ENCODE measurements around the gene MAP2K5.

MAP2K5 gene

GRCh38 chr15:67758619-67759300 is 216.3 kb downstream of the MAP2K5 start:
- no peak for DNase-seq (ENCODE audit: low read depth in 2 of 2)

DNA sequence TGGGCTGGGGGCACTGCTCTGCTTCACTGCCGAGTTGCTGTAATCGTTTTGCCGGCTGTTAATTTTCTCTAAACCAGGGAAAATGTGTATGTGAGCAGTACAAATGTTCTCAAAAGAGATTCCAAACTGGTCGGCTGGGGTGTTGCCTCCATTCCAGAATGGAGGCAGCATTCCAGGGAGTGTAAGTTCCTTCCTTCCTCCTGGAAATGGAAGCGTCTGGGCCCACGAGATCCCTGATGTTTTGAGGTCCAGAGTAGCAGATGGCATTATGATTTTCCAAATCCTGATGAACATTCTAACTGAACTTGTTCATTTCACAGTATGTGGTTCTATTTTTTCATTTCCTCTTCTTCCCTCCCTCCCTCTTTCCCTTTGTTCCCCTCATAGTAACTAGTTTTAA is 218.4 kb downstream of the MAP2K5 start:
- DNase-seq (ENCODE audit: low read depth in 2 of 2), result no peak

- DNase-seq (ENCODE audit: low read depth in 2 of 2), result no peak
Observed at GRCh38 chr15:67761343-67761742, 218.8 kb downstream of the MAP2K5 start.

- peak in 1 of 2 donors; percentile 13 for DNase-seq (ENCODE audit: low read depth in 2 of 2)
Observed at GRCh38 chr15:67762610-67763368, 220.3 kb downstream of the MAP2K5 start.

DNA sequence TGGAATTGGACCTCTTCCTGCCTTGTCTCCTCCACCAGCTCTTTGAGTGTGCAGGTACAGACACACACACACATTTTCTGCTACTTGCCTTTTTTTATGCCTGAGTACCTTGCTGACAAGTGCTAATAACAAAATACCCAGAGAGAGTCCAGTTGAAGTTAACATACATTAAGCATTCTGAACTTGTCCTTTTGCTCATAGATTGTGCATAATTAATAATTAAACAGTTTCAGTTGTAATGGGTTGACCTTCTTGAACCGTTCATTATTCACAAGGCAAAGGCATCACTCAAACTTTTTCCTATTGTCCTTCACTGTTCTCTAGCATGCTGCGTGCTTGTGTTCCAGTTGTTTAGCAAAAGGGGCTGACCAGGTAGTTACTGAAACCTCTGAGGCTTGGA is 223.2 kb downstream of the MAP2K5 start:
- DNase-seq (ENCODE audit: low read depth in 2 of 2), result no peak

- DNase-seq (ENCODE audit: low read depth in 2 of 2), result no peak
Observed at GRCh38 chr15:67766968-67767367, 224.5 kb downstream of the MAP2K5 start.

DNA sequence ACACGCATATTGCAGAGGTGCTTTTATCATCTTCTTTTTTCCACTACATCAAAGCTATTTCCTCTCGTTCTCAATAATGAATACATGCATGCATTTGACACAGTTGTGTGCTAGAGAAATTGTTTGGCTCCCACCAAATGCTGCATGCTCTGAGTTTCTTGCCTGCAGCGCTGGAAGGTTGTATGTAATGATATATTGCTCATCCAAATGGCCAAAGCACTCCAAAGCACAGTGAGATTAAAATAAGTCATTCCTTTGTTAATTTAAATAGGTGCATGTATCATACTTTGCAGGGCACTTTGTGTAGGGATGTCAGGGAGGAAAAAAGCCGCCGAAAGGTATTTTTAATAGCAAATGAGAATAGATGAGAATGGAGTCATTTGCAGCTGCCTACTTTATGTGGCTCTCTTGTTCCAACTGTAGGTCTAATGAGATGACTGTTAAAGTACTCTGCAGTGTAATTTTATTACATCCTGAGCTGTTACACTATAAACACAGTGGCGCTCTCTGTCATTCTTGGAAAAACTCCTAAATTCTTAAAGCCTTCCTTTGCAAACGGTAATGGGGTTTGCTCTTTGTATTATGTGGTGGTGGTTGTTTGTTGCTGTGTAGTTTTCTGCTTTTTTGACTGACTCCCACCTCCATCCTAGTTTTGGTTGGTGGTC is 225.9 kb downstream of the MAP2K5 start:
- DNase-seq (ENCODE audit: low read depth in 2 of 2), result no peak

- DNase-seq (ENCODE audit: low read depth in 2 of 2), result no peak
Observed at GRCh38 chr15:67769497-67770357, 227.2 kb downstream of the MAP2K5 start.

DNA sequence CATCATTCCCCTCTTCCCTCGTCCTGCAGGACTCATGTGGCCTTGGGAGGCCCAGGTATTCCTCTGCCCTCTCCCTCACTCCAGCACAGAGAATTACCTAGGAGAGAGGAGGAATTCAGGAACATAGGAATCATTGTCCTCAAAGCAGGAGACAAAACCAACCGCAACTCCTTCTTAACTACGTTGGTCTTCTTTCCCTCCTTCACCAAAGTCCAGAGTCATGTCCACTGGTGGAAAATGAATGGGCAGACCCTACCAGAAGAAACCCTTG is 227.8 kb downstream of the MAP2K5 start:
- DNase-seq (ENCODE audit: low read depth in 2 of 2), result no peak

- DNase-seq (ENCODE audit: low read depth in 2 of 2), result no peak
Observed at GRCh38 chr15:67771189-67771800, 228.8 kb downstream of the MAP2K5 start.

DNA sequence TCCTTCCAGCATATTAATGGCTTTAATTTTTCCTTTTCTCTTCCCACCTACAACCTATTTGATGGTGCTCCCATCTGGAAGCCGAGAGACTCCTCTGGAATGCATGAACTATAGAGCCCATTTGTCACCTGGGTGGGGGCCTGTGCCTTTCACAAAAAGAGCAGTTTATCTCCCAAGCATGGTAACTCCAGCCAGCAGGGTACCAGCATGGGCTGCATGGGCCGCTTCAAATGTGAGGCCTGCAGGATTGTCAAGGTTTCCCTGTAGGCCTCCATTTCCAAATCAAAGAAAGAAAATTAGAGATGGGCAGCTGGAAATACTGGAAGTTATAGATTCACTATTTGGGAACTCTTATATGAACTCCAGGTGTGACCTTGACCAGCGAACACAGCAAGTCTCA is 232.1 kb downstream of the MAP2K5 start:
- DNase-seq (ENCODE audit: low read depth in 2 of 2), result no peak

- no peak for DNase-seq (ENCODE audit: low read depth in 2 of 2)
Observed at GRCh38 chr15:67775250-67775649, 232.7 kb downstream of the MAP2K5 start.

DNA sequence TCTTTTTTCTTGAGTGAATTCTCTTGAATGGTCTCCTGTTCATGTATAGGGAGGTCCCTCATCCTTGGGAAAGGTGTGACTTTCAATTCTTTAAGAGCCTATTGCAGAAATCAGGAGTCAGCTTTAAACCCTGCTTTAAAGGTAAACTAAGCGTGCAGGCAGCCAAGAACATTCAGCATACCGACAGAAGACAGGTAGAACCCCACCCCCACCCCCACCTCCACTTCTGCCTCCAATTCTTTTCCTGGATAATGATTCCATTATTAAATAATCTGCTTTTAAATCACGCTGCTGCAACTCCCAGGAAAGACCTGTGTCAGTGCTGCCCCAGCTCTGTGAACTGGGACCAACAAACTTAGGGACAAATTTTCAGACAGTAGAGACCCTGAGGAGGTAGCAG is 233.5 kb downstream of the MAP2K5 start:
- DNase-seq (ENCODE audit: low read depth in 2 of 2), result no peak

DNA sequence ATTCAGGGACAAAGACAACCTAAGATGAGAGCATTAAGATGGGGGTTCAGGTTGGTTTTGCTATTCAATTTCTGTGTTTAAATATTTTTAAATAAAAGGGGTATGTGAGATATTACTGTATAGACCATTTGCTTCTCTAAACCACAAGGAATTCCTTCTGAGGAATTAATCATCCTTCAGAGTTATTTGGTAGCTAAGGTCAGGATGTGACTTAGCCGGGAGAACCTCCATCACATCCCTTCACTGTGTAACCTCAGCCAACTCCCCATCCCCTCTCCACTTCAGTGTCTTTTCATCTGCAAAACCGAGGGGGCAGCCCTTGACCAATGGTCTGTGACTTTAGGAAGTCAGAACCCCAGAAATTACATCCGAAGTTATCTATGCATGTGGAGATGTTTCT is 234.1 kb downstream of the MAP2K5 start:
- DNase-seq (ENCODE audit: low read depth in 2 of 2), result no peak

DNA sequence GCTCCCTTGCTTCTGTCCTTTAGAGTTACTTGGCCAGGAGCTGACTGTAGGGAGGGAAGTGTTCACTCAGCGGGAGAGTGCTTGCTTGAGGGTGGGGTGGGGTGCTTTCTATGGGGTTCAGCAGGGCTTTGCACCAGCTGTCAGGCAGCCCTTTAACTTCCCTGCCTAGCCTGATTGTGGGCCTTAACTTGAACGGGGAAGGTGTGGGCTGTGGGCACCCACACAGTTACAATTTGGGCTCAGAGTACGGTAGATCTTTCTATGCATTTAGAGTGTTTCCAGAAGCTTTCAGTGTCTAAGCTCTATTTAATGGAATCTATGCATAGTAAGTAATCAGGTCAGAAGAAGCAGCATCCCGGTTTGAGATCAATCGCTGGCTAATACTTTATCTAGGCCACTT is 234.6 kb downstream of the MAP2K5 start:
- no peak for DNase-seq (ENCODE audit: low read depth in 2 of 2)

DNA sequence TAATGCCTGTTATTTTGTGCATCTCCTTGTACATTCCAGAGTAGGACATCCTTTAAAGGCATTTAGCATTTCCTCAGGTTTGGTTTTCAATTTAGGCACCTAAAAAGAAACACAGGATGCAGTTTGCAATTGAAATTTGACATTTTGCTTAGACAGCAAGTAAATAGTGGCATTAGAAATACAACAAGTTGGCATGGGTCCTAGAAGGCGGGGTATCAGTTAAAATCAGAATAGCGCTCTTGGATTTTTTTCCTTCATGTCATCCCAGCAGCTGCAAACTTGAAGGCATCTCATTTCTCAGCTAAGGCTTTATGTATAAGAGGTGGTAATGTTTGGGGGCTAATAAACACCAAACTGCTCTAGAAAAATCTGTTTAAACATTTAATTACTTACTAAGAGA is 235.3 kb downstream of the MAP2K5 start:
- DNase-seq (ENCODE audit: low read depth in 2 of 2), result no peak

DNA sequence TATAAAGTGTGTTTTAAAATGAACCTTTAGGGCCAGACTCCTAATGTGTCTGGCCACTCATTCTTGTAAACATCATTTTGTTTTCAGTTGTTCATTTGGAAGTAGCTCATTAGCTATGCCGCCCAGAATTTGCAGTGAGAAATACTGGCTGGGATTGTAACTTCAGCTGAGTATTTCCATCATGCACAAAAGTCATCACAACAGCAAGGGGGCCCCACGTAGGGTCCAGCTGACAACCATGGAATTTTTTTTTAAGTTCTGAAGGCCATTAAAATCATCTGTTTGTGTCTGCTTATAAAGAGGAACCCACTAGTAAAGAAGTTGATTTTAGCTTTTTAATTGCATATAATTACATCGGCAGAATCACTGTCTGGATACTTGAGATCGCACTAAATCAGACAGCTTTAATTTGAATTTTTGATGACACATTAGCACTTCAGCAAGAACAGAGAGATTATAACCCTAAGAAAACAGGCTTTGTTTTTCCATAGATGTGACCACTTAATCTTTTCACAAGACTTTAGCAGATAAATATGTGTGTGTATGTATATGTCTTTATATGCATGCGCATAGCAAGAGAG is 236.6 kb downstream of the MAP2K5 start:
- no peak for DNase-seq (ENCODE audit: low read depth in 2 of 2)

DNA sequence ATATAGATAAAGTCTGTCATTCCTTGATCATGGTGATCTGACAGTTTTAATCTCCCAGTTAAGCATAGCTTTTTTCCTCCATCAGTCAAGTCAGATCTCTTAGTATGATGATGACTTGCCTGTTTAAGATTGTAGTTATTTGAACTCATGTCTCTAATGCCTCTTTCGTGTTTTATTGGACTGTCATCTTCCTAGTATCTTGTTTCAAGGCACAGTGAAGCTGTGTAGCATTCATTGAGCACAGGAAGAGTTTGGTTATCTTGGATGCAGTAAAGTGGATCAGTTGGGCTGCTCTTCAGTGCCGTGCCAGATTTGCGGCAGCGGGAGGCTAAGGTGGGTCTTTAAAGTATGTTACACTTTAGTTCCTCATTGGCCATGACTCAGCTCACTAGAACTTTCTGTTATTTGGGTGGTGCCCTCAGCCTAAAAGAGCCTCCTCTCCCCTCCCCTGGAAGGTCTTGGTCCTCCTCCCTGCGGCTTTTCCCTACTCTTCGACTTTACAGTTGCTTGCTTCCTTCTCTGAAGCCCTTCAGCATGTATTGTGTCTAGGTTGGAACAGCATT is 237.1 kb downstream of the MAP2K5 start:
- DNase-seq (ENCODE audit: low read depth in 2 of 2), result no peak

GRCh38 chr15:67781061-67781460 is 238.6 kb downstream of the MAP2K5 start:
- no peak for DNase-seq (ENCODE audit: low read depth in 2 of 2)

GRCh38 chr15:67781907-67782690 is 239.6 kb downstream of the MAP2K5 start:
- no peak for DNase-seq (ENCODE audit: low read depth in 2 of 2)

GRCh38 chr15:67782691-67782991 is 240.1 kb downstream of the MAP2K5 start:
- DNase-seq (ENCODE audit: low read depth in 2 of 2), result no peak

Measured in activated CD8-positive, alpha-beta memory T cell treated with anti-CD3 and anti-CD28 coated beads for 4 hours (primary cell).